ENCODE data around the gene ADCY3.

The ADCY3 gene

GRCh38 chr2:24950102-24950501 lies 30.1 kb upstream of the ADCY3 start:
- H3K4me2 ChIP-seq (ENCODE audit: low read depth, low read length, poor library complexity, severe bottlenecking): no peak overlapping the region
- peaks cover 17% of the 10 kb centered on the region for H3K36me3 ChIP-seq (ENCODE audit: insufficient read depth, low read length)
- H3K9me3 ChIP-seq (ENCODE audit: insufficient read depth, low read depth, low read length): peaks cover under 1% of the 10 kb centered on the region
- no peak for TF ChIP-seq EZH2phosphoT487 (IDR thresholded peaks at IDR 0.05; ENCODE audit: borderline replicate concordance)
- TF ChIP-seq, protein P1, sequence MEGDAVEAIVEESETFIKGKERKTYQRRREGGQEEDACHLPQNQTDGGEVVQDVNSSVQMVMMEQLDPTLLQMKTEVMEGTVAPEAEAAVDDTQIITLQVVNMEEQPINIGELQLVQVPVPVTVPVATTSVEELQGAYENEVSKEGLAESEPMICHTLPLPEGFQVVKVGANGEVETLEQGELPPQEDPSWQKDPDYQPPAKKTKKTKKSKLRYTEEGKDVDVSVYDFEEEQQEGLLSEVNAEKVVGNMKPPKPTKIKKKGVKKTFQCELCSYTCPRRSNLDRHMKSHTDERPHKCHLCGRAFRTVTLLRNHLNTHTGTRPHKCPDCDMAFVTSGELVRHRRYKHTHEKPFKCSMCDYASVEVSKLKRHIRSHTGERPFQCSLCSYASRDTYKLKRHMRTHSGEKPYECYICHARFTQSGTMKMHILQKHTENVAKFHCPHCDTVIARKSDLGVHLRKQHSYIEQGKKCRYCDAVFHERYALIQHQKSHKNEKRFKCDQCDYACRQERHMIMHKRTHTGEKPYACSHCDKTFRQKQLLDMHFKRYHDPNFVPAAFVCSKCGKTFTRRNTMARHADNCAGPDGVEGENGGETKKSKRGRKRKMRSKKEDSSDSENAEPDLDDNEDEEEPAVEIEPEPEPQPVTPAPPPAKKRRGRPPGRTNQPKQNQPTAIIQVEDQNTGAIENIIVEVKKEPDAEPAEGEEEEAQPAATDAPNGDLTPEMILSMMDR (conservative IDR thresholded peaks at IDR 0.05; ENCODE audit: low read length): no peak
- H3K79me2 ChIP-seq (ENCODE audit: insufficient read depth, low read length): no peaks in the 10 kb centered on the region
- no peaks in the 10 kb centered on the region for H3K27me3 ChIP-seq (ENCODE audit: insufficient read depth, low read length, poor library complexity, severe bottlenecking)
- no peak overlapping the region for H3K9ac ChIP-seq (ENCODE audit: low read depth, low read length, poor library complexity, severe bottlenecking)
- H3F3A ChIP-seq (ENCODE audit: low read depth): no peaks in the 10 kb centered on the region
- H4K20me1 ChIP-seq (ENCODE audit: insufficient read depth, low read length, poor library complexity, severe bottlenecking): no peaks in the 10 kb centered on the region
- peaks cover 13% of the 10 kb centered on the region for H3K4me1 ChIP-seq (ENCODE audit: insufficient read depth, low read length, poor library complexity, severe bottlenecking)
- H3K9me2 ChIP-seq (replicated peaks; ENCODE audit: low read depth, low read length): no peaks in the 10 kb centered on the region
- no peak overlapping the region for H2AFZ ChIP-seq (ENCODE audit: low read length)
- no peak overlapping the region for H3K4me3 ChIP-seq (ENCODE audit: low read length, poor library complexity, severe bottlenecking)

- TF ChIP-seq EZH2phosphoT487 (IDR thresholded peaks at IDR 0.05; ENCODE audit: borderline replicate concordance): no peak
- TF ChIP-seq, protein P1 (conservative IDR thresholded peaks at IDR 0.05; ENCODE audit: low read length): no peak
- no peak overlapping the region for H3K9ac ChIP-seq (ENCODE audit: low read depth, low read length, poor library complexity, severe bottlenecking)
- H3K27me3 ChIP-seq (ENCODE audit: insufficient read depth, low read length, poor library complexity, severe bottlenecking): no peaks in the 10 kb centered on the region
- no peaks in the 10 kb centered on the region for H3K9me3 ChIP-seq (ENCODE audit: insufficient read depth, low read depth, low read length)
- H3K9me2 ChIP-seq (replicated peaks; ENCODE audit: low read depth, low read length): no peaks in the 10 kb centered on the region
- H3F3A ChIP-seq (ENCODE audit: low read depth): no peaks in the 10 kb centered on the region
- H3K4me1 ChIP-seq (ENCODE audit: insufficient read depth, low read length, poor library complexity, severe bottlenecking): peaks cover 4% of the 10 kb centered on the region
- no peak overlapping the region for H3K4me2 ChIP-seq (ENCODE audit: low read depth, low read length, poor library complexity, severe bottlenecking)
- peaks cover 13% of the 10 kb centered on the region; the same call in 1 of the 2 replicates for H3K36me3 ChIP-seq (ENCODE audit: insufficient read depth, low read length)
- no peak overlapping the region for H2AFZ ChIP-seq (ENCODE audit: low read length)
- H3K4me3 ChIP-seq (ENCODE audit: low read length, poor library complexity, severe bottlenecking): no peak overlapping the region
- no peaks in the 10 kb centered on the region for H4K20me1 ChIP-seq (ENCODE audit: insufficient read depth, low read length, poor library complexity, severe bottlenecking)
- no peaks in the 10 kb centered on the region for H3K79me2 ChIP-seq (ENCODE audit: insufficient read depth, low read length)
Observed at GRCh38 chr2:24948506-24948905, 28.5 kb upstream of the ADCY3 start.

- H3K4me3 ChIP-seq (ENCODE audit: low read length, poor library complexity, severe bottlenecking): no peak overlapping the region
- H3K9ac ChIP-seq (ENCODE audit: low read depth, low read length, poor library complexity, severe bottlenecking): no peak overlapping the region
- no peaks in the 10 kb centered on the region for H3K79me2 ChIP-seq (ENCODE audit: insufficient read depth, low read length)
- no peaks in the 10 kb centered on the region for H4K20me1 ChIP-seq (ENCODE audit: insufficient read depth, low read length, poor library complexity, severe bottlenecking)
- H3K27me3 ChIP-seq (ENCODE audit: insufficient read depth, low read length, poor library complexity, severe bottlenecking): no peaks in the 10 kb centered on the region
- H3K9me3 ChIP-seq (ENCODE audit: insufficient read depth, low read depth, low read length): no peaks in the 10 kb centered on the region
- H3F3A ChIP-seq (ENCODE audit: low read depth): no peaks in the 10 kb centered on the region
- no peaks in the 10 kb centered on the region for H3K9me2 ChIP-seq (replicated peaks; ENCODE audit: low read depth, low read length)
- peaks cover 13% of the 10 kb centered on the region; the same call in 1 of the 2 replicates for H3K36me3 ChIP-seq (ENCODE audit: insufficient read depth, low read length)
- no peak for TF ChIP-seq EZH2phosphoT487 (IDR thresholded peaks at IDR 0.05; ENCODE audit: borderline replicate concordance)
- TF ChIP-seq, protein P1 (conservative IDR thresholded peaks at IDR 0.05; ENCODE audit: low read length): no peak
- no peak overlapping the region for H2AFZ ChIP-seq (ENCODE audit: low read length)
- no peak overlapping the region for H3K4me2 ChIP-seq (ENCODE audit: low read depth, low read length, poor library complexity, severe bottlenecking)
- no peaks in the 10 kb centered on the region for H3K4me1 ChIP-seq (ENCODE audit: insufficient read depth, low read length, poor library complexity, severe bottlenecking)
Observed at GRCh38 chr2:24947561-24948157, 27.6 kb upstream of the ADCY3 start.

All from Loucy (cell line).